ENCODE data around the gene FZD2.
A peak's percentile ranks its signal among the peaks of the same experiment; 100 is the strongest.

Gene FZD2

GRCh38 chr17:44595216-44595775 is 38.0 kb downstream of the FZD2 start:
- TF ChIP-seq CTCF (IDR thresholded peaks at IDR 0.05; ENCODE audit: low read length, missing control alignments) = no peak
- no peak for DNase-seq (ENCODE audit: low read depth)
- H3K4me3 ChIP-seq (replicated peaks; ENCODE audit: low read depth, low read length) = no peak overlapping the region

DNA sequence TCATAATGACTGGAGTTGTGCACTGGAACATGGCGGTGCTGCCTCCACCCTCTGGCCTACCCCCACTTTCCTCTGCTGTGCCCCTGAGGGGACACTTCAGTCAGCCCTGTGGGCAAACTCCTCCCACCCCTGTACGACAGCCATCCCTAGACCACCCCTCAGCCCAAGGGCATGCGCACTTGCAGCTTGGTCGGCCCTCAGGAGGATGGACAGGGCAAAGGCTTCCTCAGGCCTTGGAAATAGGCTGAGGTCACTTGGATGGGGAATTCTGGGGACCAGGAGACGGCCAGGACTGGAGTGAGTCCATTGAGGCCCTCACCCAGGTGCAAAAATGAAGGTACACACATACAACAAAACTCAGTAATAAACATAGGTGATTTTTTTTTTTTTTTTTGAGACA is 41.0 kb downstream of the FZD2 start:
- no peak for TF ChIP-seq CTCF (IDR thresholded peaks at IDR 0.05; ENCODE audit: low read length, missing control alignments)
- DNase-seq (ENCODE audit: low read depth) = no peak
- H3K4me3 ChIP-seq (replicated peaks; ENCODE audit: low read depth, low read length) = no peak overlapping the region

- DNase-seq (ENCODE audit: low read depth) = no peak
- no peak overlapping the region for H3K4me3 ChIP-seq (replicated peaks; ENCODE audit: low read depth, low read length)
- no peak for TF ChIP-seq CTCF (IDR thresholded peaks at IDR 0.05; ENCODE audit: low read length, missing control alignments)
Measured at GRCh38 chr17:44598932-44599297, 41.6 kb downstream of the FZD2 start.

DNA sequence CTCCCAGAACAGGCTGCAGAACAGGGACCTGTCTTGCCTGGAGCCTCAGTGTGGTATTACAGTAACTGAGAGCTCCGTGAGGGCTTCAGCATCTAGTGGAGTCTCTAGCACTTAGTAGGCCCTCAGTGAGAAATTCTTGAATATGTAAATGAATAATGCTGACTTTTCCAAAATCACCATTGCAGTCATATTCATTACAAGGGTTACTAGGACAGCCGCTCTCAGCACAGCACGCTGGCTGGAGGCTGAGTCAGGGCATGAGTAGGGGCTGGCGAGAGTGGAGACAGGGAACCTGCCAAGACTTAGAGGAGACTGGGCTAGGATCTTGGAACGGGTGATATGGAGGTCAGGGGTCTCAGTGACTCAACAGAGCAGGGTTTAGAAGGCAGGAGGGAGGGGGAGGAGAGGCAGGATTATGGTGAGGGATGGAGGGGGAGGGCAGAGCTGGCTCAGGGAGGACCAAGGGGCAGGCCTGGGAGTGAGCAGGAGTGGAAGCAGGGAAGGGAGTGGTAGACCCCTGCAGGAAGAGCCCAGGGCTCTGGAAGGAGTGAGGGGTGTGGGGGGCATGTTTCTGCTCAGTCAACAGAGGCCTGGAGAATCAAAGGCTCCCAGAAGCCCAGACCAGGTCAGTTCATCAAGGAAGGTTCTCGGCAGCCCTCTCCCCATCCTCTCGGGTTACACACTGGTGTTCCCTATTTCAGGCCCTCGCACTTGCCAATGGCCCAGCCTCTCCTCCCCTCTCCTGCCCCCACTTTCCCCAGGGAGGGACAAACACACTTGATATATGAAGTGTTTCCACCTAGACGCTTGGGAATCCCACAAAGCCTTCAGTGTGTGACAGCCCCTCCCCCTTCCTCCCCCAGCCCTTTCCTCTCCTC is 42.3 kb downstream of the FZD2 start:
- TF ChIP-seq CTCF (IDR thresholded peaks at IDR 0.05; ENCODE audit: low read length, missing control alignments) = no peak
- peak; percentile 96 for DNase-seq (ENCODE audit: low read depth)
- H3K4me3 ChIP-seq (replicated peaks; ENCODE audit: low read depth, low read length) = no peak overlapping the region

- TF ChIP-seq CTCF (IDR thresholded peaks at IDR 0.05; ENCODE audit: low read length, missing control alignments) = no peak
- H3K4me3 ChIP-seq (replicated peaks; ENCODE audit: low read depth, low read length) = no peak overlapping the region
- no peak for DNase-seq (ENCODE audit: low read depth)
Measured at GRCh38 chr17:44601539-44601938, 44.3 kb downstream of the FZD2 start.

- DNase-seq (ENCODE audit: low read depth) = no peak
- H3K4me3 ChIP-seq (replicated peaks; ENCODE audit: low read depth, low read length) = no peak overlapping the region
- TF ChIP-seq CTCF (IDR thresholded peaks at IDR 0.05; ENCODE audit: low read length, missing control alignments) = no peak
Measured at GRCh38 chr17:44601973-44602372, 44.7 kb downstream of the FZD2 start.
